HG02885 (cell line): ENCODE results near the gene TMCO1.
"Not testable (repeated sequence)": the region's sequence is repeated elsewhere in the genome, so short reads cannot be mapped to it uniquely, and the experiment has no call there.

Experiments
- ATAC-seq: cut with Tn5 transposase; IDR thresholded peaks from one replicate; pipeline ENCODE4 v1.9.1; 2021; ENCODE audit warnings: mild to moderate bottlenecking; ENCODE audit not compliant: unreplicated experiment, poor library complexity

TMCO1 gene

DNA sequence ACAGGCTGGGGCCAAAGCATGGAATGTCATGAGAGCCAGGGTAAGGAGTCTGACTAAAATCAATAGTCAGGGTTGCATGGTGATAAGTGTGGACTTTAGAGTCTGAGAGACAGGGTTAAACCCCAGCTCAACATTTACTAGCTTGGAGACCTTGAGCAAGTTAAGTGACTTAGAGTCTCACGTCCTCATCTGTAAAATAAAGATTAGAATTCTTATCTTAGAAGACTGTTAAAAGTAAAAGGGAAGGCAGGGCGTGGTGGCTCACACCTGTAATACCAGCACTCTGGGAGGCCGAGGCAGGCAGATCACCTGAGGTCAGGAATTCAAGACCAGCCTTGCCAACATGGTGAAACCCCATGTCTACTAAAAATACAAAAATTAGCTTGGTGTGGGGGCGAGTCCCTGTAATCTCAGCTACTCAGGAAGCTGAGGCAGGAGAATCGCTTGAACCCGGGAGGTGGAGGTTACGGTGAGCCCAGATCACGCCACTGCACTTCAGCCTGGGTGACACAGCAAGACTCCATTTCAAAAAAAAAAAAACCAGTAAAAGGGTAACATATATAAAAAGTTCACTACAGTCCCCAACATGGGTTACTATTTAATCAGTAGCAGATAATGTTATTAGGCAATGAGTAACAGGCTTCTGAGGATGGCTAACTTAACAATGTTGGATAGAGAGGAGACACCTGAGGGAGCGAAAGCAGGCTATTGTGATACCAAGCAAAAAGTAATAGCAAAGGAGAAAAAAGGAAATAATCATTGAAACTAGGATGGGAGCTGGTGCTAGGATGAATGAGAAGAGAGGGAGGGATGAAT, 20.8 kb downstream of the TMCO1 start:
- no peak for ATAC-seq

DNA sequence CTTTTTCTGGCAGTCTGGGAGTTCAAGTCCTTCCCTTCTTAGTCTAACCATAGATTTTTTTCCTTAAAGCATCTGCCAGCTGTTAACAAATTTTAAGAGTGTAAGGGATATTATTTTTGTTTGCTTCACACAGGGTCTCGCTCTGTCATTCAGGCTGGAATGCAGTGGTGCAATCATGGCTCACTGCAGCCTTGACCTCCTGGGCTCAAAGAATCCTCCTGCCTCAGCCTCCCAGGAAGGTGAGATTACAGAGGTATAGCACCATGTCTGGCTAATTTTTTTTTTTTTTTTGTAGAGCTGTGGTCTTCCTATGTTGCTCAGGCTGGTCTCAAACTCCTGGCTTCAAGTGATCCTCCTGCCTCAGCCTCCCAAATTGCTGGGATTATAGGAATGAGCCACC, 23.8 kb downstream of the TMCO1 start:
- not testable (repeated sequence) for ATAC-seq

DNA sequence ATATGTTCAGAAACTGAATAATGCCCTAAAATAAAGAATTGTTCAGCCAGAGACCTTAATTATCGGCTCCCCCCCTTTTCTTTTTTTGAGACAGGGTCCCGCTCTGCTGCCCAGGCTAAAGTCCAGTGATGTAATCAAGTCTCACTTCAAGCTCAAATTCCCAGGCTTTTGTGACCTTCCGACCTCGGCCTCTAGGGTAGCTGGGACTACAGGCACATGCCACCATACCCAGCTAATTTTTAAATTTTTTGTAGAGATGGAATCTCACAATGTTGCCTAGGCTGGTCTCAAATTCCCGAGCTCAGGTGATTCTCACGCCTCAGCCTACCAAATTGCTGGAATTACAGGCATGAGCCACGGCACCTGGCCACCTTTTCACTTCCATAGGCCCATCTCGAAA, 26.5 kb downstream of the TMCO1 start:
- ATAC-seq: no peak

DNA sequence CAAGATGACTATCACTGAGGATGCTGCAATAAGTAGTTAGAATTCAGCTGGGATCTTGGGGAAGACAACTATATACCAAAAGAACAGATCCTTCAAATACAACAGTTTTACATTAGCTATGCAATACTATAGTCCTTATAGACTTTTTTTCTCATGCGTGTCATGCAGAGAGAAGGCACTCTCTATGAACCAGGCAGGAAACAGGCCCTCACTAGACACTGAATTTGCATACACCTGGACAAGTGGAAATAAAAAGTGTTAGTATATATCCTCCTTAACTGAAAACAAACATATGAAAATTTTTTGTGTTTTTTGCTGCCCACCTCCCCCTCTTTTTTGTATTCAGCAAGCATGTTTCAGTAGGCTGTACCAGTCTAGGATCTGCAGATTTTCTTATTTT, 29.9 kb downstream of the TMCO1 start:
- ATAC-seq: peak; percentile 96

DNA sequence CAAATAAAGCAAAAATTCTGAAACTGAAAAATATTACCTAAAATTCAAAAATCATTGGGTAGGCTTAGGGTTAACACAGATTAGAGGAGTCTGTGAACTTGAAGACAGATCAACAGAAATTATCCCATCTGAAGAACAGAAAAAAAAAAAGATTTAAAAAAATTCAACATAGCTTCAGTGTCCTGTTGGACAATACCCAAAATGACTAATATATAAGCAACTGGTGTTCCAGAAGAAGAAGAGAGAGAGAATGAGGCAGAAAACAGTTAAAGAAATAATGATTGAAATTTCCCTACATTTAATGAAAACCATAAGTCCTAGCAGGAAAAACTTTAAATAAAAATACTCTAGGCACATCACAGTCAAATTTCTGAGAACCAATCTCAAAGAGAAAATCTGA, 31.5 kb downstream of the TMCO1 start:
- ATAC-seq: no peak

DNA sequence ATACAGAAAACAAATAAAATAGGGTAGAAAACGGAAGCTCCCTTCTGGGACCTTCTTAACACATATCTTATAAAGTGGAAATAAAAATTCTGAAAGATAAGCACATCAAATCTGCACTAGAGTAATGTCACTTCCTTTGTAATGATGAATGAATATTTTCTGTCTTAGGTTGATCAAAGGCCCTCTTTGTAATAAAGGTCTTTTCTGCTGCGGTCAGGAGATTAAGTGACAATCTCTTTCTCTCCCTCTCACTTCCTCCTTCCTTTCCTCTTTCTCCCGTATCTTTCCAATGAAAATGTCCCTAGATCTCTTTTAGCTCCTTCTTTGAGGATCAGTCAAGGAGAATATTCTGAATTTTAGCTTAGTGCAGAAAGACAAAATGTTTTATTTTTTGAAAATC, 33.8 kb downstream of the TMCO1 start:
- ATAC-seq: no peak

DNA sequence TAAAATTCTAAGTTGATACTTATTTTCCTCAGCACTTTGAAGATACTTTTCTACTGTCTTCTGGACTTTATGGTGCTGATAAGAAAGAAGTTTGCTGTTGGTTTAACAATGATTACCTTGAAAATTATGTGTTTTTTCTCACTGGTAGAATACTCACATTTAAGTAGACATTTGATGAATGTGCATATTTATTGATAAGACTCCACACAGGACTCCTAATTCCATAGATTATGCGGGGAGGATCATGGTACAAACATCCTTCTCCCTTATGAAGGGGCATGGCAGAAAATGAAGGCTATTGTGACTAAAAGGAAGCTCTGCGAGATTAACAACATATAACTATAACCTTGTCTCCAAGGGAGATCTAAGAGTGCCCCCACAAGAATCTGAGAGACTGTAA, 41.8 kb downstream of the TMCO1 start:
- no peak for ATAC-seq

DNA sequence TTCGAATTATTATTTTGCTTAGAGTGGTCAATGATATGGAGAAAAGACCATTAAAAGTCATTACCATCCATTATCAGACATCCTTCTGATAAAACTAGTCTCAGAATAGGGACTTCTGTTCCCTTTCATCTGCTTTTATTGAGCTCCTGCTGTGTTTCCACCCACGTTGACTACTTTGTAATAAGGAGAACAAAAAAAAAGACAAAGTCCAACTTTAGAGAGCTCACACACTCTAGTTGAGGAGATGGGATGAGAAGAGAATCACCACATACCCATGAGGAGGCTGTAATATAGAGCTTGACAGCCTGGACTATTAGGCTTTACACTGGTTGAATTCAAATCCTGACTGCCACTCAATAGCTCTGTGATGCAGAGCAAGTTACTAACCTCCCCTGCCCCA, 42.5 kb downstream of the TMCO1 start:
- no peak for ATAC-seq

DNA sequence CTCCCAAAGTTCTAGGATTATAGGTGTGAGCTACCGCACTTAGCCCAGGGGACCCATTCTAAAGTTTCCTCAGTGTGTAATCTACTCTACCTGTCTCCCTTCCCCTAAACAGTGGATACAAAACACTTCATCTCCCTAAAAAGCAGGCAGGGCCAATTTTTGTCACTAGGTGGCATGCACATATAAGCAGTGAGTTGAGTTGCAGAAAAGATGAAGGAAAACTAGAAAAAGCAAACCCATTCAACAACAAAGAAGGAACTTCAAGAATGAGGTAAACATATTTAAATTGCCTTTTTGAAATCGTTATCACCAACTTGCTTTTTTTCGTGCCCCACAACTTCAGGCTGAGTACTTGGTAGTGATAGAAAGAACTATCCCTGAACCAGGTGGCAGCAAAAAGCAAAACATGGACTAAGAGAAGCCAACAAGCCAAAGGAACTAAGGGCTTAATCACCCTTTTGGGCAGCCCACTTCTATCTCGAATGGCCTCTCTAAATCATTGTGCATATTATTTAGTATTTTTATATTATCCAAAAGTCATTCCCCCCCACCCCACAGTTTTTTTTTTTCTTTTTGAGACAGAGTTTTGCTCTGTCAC, 50.7 kb downstream of the TMCO1 start:
- peak; percentile 67 for ATAC-seq

DNA sequence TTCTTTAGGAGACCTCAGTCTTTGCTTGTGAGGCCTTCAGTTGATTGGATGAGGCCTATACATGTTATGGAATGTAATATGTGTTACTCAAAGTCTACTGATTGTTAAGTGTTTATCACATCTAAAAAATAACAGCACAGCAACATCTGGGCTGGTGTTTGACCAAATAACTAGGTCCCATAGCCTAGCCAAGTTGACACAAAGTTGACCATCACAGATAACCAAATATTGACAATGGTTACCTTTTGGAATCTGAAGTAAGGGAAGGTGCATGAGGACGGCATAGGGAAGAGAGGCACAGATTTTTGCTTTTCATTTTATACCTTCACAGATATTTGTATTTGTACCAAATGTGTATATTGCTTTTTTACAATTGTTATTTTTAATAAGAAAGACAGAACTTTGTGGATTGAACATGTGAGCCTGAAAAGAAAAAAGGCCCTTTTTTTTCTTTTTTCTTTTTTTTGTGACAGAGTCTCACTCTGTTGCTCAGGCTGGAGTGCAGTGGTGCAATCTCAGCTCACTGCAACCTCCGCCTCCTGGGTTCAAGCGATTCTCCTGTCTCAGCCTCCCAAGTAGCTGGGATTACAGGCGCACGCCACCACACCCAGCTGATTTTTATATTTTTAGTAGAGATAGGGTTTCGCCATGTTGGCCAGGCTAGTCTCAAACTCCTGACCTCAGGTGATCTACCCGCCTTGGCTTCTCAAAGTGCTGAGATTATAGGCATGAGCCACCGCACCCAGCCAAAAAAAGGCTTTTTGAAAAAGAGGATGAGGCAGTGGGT, 52.2 kb downstream of the TMCO1 start:
- ATAC-seq: not testable (repeated sequence)

DNA sequence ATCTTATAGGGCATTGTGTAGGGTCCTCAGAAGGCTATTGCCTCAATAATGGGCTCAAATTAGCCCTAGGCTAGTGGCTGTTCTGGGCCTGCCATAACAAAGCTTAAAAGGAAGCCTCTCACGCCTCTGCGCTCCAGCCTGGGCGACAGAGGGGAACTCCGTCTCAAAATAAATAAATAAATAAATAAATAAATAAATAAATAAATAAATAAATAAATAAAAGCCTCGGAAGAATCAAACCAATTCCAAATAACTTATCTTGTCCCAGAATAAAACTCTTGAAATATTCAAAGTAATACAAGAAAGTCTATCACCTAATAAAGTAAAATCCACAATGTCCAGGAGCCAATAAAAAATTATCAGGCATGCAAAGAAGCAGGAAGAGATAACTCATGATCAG, 55.9 kb downstream of the TMCO1 start:
- ATAC-seq: no peak

DNA sequence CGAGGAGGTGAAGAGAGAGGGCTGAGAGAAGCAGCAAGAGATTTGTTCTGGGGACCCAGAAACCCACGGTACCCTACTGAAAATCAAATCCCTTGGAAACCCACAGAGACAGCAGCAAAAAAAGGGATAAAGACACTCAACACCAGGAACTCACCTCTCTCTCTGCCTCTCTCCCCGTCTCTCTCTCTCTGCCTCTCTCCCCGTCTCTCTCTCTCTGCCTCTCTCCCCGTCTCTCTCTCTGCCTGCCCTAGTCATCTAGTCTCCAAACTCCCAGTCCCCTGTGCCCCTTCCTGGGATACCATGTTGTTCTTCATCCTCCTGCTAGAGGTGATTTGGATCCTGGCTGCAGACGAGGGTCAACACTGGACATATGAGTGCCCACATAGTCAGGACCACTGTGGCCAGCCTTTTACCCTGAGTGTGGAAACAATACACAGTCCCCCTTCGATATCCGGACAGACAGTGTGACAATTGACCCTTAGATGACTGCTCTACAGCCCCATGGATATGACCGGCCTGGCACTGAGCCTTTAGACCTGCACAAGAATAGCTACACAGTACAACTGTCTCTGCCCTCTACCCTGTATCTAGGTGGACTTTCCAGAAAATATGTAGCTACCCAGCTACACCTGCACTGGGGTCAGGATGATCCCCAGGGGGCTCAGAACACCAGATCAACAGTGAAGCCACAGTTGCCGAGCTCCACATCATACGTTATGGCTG, 60.5 kb downstream of the TMCO1 start:
- no peak for ATAC-seq

DNA sequence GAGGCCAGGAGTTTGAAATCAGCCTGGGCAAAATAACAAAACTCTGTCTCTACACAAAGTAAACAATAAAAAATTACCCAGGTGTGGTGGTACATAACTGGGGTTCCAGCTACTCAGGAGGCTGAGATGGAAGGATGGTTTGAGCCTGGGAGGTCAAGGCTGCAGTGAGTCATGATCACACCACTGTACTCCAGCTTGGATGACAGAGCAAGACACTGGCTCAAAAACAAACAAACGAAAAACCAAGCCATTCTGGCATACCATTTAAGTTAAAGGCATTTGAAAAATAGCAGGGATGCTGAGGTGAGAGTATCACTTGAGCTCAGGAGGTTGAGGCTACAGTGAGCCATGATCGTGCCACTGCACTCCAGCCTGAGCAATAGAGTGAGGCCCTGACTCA, 65.0 kb downstream of the TMCO1 start:
- no peak for ATAC-seq

DNA sequence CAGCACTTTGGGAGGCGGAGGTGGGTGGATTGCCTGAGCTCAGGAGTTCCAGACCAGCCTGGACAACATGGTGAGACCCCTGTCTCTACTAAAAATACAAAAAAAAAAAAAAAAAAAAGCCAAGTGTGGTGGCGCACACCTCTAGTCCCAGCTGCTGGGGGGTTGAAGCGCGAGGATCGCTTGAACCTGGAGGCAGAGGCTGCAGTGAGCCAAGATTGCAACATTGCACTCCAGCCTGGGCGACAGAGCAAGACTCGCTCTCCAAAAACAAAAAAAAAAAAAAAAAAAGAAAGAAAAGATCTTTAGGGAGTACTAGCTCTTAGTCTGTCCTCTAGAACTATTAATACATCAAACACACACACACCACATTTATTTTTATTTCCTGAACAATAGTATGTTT, 66.7 kb downstream of the TMCO1 start:
- ATAC-seq: not testable (repeated sequence)

DNA sequence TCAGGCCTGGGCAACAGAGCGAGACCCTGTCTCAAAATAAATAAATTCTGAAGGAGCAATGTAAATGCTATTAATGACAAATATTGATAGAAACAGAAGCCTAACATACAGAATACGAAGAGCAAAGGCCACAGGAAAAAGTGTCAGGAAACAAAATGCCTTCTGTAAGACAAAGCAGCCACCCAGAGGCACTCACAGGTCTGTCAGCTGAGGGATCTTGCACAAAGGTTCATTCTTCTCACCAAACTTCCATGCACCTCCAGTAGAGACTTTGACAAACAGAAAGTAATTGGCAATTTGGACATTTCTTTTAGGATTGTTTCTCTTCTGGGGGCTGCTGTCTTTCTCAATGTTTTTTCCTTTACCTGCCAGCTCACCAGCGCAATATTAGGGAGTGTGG, 69.1 kb downstream of the TMCO1 start:
- ATAC-seq: no peak

DNA sequence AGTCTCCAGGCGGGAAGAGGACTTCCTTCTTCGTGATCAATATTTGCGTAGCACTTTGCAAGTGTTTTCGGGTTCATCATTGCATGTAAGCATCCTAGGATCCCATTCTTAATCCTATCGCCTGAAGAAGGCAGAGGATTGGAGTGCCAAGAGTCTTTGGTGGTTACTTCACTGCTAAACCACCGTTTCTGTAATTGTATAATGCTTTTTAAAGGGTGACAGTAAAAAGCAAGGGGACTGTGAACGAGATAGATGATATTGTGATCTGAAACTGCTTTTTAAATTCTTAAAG, 70.0 kb downstream of the TMCO1 start:
- no peak for ATAC-seq

DNA sequence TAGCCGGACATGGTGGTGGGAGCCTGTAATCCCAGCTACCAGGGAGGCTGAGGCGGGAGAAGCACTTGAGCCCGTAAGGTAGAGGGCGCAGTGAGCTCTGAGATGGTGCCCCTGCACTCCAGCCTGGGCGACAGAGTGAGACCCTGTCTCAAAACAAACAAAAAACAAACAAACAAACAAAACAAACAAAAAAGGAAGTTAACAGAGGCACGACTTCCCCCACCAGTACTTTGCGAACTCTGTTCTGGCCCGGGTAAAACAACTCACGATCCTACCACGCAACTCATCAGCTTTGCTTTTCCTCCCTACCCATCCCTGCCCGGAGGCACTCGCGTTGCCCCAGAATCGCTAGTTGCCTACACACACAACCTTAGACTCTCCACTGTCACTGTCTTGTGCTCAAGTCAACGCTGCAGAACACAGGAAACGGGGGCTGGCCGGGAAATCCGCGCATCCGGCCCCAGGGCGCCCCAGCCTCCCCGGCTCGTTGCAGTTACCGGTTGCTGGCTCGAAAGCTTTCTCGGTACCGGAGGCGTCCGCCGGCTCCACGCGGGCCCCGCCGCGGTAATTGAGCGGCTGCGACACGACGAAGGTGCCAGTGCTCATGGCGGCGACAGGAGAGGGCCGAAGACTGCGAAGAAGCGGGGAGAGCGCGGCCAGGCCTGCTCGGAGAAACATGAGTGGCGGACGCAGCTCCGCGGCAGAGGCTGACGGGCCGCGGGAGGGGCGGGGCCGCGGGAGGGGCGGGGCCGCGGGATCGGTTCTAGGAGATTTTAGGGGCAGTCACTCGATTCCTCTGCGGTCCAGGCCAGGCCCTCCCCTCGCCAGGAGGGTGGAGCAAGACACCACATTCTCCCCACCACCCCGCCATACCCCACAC, 70.5 kb downstream of the TMCO1 start, which contains the start of gene ALDH9A1:
Gene ALDH9A1 (minus strand): TSS at position 682 of the 880 bp plus-strand sequence. CDS start 4 bp downstream, at position 678.
- ATAC-seq: peak; percentile 93

DNA sequence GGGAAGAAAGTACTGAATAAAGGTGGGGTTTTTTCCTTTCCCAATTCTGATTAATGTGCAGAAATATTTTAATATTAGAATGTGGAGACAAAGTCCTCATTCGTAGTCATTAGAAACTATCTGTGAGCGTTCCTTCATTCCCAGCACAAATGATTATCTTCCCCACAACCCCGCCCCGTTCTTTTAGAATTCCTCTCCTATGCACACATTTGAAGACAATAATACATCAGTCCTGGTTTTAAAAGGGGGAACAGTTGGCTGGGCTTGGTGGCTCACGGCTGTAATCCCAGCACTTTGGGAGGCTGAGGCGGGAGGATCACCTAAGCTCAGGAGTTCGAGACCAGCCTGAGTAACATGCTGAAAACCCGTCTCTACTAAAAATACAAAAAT, 71.2 kb downstream of the TMCO1 start:
- no peak for ATAC-seq

DNA sequence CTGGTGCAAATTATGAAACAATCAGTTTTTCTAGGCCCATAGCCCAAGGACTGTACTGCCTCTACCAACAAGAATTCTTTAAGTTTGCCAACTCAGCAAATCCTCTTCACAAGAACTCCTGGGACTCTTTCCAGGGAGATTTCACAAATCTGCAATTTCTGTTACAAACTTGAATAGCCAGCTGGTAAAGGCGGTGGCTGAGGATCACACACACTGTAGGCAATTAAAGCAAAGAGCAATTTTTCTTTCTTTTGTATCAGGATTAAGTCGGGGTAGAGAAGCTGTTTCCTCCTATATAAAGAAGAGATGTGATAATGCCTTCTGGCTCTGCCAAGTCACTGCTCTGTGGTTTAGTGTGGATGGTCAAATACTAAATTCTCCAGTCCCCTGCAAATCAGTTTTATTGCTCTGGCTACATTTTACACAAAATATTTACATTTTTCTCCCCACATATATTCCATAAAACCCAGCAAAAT, 72.0 kb downstream of the TMCO1 start:
- no peak for ATAC-seq

DNA sequence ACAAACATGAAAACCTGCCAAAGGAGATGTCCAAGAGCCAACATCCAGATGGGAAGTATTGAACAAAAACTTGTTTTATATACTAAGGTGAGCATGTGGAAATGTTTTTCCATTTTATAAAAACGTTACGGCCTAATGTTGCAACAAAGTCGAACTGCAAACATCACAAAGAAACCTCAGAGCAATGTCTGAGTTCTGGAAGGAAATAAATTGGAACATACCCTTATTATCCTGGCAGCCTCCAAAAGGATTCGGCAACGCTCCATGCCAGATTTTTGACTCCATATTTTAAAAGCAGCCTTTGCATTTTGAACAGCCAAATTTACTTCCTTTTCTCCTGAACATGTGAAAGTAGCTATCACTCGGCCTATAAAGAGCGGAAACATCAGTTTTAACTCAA, 73.6 kb downstream of the TMCO1 start:
- no peak for ATAC-seq
